ENCODE data around the gene HMGCR.

Gene HMGCR

GRCh38 chr5:75340714-75341478, 3.9 kb downstream of the HMGCR start:
- no peak for DNase-seq (ENCODE audit: low spot score)

- DNase-seq (ENCODE audit: low spot score), result no peak
Observed at GRCh38 chr5:75341934-75342333, 4.9 kb downstream of the HMGCR start.

GRCh38 chr5:75342836-75343235, 5.8 kb downstream of the HMGCR start:
- DNase-seq (ENCODE audit: low spot score), result no peak

DNA sequence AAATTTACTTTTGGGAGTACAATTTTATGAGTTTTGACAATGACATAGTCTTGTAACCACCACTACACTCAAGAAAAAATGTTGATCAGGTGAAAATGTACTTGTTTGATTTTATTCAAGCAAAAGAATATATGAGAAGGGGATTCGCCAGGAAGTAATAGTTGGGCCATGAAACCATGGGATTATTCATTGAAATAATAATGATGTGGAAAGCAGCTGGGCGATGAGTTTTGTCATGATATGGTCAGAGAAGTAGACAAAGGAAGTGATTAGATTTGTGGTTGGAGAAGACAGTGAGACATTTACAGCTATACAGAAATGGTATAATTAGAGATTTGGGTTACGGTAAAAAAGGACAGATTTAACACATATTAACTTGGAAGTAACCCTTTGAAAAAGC, 11.2 kb downstream of the HMGCR start:
- DNase-seq (ENCODE audit: low spot score), result no peak

DNA sequence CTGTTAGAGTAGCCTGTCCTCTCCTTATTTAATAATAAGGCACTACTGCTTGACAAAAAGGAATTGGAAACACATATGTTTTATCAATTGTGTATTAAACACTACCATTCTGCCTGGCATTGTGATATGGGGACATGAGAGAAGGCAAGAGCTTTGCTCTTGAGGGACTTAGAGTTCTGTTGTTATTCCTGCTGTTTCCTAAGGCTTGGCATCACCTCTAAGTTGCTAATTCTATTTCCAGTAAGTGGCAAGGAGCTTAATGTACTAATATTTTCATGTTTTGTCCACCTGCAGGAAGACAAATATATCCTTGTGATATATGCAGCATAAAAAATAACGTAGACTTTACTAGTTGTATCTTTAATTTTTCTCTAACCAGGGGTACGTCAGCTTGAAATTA, 12.6 kb downstream of the HMGCR start:
- no peak for DNase-seq (ENCODE audit: low spot score)

DNA sequence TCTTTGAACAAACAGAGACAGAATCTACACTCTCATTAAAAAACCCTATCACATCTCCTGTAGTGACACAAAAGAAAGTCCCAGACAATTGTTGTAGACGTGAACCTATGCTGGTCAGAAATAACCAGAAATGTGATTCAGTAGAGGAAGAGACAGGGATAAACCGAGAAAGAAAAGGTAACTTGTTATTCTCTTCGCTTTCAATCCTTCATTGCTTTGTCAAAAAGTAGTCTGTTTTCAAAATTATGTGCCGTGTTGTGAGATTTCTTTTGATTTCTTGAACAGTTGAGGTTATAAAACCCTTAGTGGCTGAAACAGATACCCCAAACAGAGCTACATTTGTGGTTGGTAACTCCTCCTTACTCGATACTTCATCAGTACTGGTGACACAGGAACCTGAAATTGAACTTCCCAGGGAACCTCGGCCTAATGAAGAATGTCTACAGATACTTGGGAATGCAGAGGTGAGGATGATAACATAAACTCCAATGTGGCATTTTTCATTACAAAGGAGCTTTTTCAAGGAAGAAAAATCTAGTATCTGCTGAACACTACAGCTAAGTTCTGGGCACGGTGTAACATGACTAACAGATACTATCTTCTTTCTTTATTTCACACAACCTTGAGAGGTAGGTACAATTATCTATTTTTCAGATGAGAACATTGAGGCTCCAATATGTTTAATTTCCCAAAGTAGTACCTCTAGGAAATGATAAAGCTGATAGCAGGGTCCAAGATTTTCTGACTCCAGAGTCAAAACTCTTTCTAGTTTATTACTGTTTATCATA, 14.3 kb downstream of the HMGCR start:
- no peak for DNase-seq (ENCODE audit: low spot score)

- no peak for DNase-seq (ENCODE audit: low spot score)
Observed at GRCh38 chr5:75355236-75355635, 18.2 kb downstream of the HMGCR start.

DNA sequence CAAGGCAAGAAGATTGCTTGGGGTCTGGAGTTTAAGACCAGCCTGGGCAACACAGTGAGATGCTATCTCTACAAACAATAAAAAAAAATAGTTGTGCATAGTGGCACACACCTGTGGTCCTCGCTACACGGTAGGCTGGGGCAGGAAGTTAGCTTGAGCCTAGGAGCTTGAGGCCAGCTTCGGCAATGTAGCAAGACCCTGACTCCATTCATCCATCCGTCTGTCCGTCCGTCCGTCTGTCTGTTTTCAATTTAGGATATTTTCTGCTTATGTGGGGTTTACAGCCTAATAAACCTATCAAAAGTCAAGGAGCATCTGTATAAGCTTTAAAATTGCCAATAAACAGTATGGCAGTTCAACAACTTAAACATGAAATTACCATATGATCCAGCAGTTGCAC, 19.7 kb downstream of the HMGCR start:
- DNase-seq (ENCODE audit: low spot score), result no peak

- no peak for DNase-seq (ENCODE audit: low spot score)
Observed at GRCh38 chr5:75358117-75358516, 21.1 kb downstream of the HMGCR start.

DNA sequence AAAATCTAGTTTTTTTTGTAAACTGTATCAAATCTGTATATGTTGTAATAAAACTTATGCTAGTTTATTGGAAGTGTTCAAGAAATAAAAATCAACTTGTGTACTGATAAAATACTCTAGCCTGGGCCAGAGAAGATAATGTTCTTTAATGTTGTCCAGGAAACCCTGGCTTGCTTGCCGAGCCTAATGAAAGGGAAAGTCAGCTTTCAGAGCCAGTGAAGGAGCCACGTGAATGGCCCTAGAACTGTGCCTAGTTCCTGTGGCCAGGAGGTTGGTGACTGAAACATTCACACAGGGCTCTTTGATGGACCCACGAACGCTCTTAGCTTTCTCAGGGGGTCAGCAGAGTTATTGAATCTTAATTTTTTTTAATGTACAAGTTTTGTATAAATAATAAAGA, 24.3 kb downstream of the HMGCR start:
- DNase-seq (ENCODE audit: low spot score), result no peak

- DNase-seq (ENCODE audit: low spot score), result no peak
Observed at GRCh38 chr5:75362474-75362975, 25.5 kb downstream of the HMGCR start.

DNA sequence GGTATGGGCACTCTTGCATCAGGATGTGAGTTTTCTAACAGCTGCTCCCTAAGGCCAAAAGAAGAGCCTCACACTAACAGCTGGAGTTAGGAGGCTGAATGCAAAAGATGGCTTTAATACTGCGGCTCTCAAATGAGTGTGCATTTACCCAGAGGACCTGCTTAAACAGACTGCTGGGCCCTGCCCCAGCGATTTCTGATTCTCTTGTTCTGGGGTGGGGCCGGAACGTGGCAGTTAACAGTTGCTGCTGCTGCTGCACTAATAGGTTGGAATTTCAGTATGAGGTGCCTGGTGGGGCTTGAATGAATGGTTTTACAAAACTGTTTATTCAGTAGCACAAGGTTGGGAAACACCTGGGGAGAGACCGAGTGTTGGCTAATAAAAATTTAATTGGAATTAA, 26.1 kb downstream of the HMGCR start:
- DNase-seq (ENCODE audit: low spot score), result no peak

- DNase-seq (ENCODE audit: low spot score), result no peak
Observed at GRCh38 chr5:75363726-75364495, 26.9 kb downstream of the HMGCR start.

DNA sequence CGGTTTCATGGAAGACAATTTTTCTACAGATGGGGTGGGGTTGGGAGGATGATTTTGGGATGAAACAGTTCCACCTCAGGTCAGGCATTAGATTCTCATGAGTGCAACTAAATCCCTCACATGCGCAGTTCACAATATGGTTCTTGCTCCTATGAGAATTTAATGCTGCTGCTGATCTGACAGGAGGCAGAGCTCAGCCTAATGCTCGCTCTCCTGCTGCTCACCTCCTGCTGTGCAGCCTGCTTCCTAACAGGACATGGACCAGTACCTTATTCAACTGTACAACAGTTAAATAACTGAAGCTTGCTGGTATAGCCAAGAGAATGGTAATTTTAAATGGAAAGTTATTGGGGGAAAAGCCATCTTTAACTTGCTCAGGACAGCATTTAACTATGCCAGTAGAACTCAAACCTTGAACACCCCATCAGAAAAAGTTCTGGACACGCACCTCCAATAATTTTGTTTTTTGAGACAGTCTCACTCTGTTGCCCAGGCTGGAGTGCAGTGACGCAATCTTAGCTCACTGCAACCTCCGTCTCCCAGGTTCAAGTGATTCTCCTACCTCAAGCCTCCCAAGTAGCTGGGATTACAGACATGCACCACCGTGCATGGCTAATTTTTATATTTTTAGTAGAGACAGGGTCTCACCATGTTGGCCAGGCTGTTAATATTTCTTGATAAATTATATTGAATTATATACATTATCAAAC, 27.7 kb downstream of the HMGCR start:
- DNase-seq (ENCODE audit: low spot score), result no peak

DNA sequence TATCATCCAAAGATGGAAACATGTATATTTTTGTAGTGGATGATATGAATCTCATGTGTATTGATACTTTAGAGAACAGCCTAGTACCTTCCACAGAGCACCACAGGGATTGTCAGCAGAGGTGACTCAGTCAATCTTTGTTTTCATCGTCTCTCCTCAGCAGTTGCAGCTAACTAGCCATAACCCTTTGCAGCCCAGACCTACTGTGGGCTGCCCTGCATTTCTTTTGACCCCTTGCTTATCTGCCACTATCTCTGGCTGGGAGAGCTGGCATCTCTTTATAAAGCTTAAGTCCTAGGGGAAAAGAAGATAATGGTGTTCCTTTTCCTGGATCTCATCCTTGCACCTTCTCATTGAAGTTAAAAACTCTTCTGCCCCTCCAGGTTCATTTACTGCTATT, 28.7 kb downstream of the HMGCR start:
- no peak for DNase-seq (ENCODE audit: low spot score)

DNA sequence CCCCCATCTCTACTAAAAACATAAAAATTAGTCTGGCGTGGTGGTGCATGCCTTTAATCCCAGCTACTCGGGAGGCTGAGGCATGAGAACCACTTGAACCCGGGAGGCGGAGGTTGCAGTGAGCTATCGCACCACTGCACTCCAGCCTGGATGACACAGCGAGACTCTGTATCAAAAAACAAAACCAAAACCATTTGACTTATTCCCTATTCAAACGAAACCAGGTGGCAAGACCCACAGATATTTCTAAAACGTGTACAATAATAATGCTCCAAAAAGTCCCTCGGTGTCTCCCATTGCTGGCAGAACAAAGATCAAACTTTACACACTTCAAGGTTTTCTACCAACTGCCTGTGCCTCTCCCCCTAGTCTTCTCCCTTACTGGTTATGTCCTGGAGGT, 29.8 kb downstream of the HMGCR start:
- DNase-seq (ENCODE audit: low spot score), result no peak

- DNase-seq (ENCODE audit: low spot score), result no peak
Observed at GRCh38 chr5:75367401-75367800, 30.4 kb downstream of the HMGCR start.

- no peak for DNase-seq (ENCODE audit: low spot score)
Observed at GRCh38 chr5:75368391-75368790, 31.4 kb downstream of the HMGCR start.

DNA sequence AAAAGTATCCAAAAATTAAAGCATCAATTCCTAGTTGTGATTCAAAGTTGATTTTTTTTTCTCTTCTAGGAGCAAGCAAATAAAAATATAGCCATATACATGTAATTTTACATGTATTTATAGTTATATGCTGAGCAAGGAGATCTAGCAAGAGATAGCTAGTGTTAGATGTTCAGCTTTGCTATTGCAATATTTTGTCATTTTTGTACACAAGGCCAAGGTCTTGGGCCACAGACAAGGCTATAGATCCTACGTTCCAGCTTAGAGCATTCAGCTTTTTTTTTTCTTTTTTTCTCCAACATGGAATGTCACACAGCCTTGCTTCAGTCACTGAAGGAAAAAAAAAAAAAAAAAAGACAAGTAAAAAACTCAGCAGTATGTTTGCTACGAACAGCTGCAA, 36.8 kb downstream of the HMGCR start:
- DNase-seq (ENCODE audit: low spot score), result no peak

DNA sequence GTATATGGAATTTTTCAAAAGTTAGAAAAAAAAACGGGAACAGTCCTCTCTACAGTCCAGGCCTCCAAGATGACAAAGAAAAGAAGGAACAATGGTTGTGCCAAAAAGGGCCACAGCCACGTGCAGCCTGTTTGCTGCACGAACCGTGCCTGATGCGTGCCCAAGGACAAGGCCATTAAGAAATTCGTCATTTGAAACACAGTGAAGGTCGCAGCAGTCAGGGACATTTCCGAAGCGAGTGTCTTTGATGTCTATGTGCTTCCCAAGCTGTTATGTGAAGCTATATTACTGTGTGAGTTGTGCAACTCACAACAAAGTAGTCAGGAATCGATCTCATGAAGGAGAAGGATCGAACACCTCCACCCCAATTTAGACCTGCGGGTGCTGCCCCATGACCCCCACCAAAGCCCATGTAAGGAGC, 37.4 kb downstream of the HMGCR start:
- DNase-seq (ENCODE audit: low spot score), result no peak

DNA sequence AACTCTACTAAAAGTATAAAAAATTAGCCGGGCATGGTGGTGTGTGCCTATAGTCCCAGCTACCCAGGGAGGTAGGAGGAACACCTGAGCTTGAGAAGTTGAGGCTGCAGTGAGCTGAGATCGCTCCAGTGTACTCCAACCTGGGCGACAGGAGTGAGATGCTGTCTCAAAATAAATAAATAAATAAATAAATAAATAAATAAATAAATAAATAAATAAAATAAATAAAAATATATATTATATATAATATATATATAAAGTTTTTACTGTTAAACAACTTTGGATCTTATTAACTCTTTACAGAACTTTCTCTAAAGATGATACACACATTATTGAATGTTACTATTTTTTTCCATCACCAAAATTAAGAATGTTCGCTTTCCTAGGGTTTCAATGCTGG, 38.4 kb downstream of the HMGCR start:
- no peak for DNase-seq (ENCODE audit: low spot score)

DNA sequence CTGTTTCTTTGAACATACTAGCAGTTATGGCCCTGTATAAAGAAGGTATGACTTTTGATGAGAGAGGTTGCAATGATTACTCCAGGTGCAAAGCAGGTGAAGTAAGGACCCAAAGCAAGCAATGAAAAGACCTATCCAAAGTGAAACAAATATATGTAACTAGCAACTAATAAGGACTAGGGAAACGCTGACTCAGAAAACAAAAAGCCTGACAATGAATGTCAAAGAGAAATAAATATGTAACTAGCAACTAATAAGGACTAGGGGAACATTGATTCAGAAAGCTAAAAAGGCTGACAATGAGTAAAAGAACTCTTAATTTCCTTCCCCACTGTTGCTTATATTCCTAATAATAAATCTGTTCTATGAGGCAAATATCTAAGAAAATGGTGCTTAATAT, 43.1 kb downstream of the HMGCR start:
- DNase-seq (ENCODE audit: low spot score), result no peak
